ENCODE measurements around the gene WASL. TPM values are rescaled to one million over a fixed set of nuclear protein-coding genes. Genes with fewer than 3 reads are reported as not detected.

The WASL gene
- total RNA-seq, 1 experiment from 2014 or later: 34.4 TPM

GRCh38 chr7:123637203-123637602 lies 111.6 kb downstream of the WASL start:
- Mint-ChIP-seq H3K9me3 (peaks cover 6% of the 10 kb centered on the region), H3K4me1 (peaks cover 14% of the 10 kb centered on the region), H3K27me3 (ENCODE audit: low read depth) (no peaks in the 10 kb centered on the region), H3K4me3 (no peak overlapping the region), H3K27ac (no peak overlapping the region), H3K36me3 (no peaks in the 10 kb centered on the region)
- POLR2A ChIA-PET: interaction anchor here (0.8 kb wide), 1 partner anchor 112 kb away, joined by 3 read pairs; the partner anchor contains the start of gene WASL
- CTCF ChIA-PET: interaction anchor here (0.6 to 3.6 kb wide), 16 partner anchors 9 to 234 kb away, joined by 3 to 38 read pairs (median 6); partner anchors contain the start of genes IQUB and WASL
- DNase-seq (ENCODE audit: low spot score): no peak
- TF ChIP-seq ZNF416 (CRISPR knock-in tag; IDR thresholded peaks at IDR 0.05) (no peak), CDX4 (CRISPR knock-in tag; IDR thresholded peaks at IDR 0.05; ENCODE audit: borderline replicate concordance) (no peak), ZMAT4 (CRISPR knock-in tag; IDR thresholded peaks at IDR 0.05) (no peak), ELF4 (CRISPR knock-in tag; IDR thresholded peaks at IDR 0.05; ENCODE audit: low read depth) (no peak), FOXJ3 (CRISPR knock-in tag; IDR thresholded peaks at IDR 0.05; ENCODE audit: borderline replicate concordance) (no peak), GTF2I (CRISPR knock-in tag; conservative IDR thresholded peaks at IDR 0.05) (no peak), ATF3 (CRISPR knock-in tag; conservative IDR thresholded peaks at IDR 0.05) (no peak), NR2C2 (CRISPR knock-in tag; IDR thresholded peaks at IDR 0.05) (no peak), FOXP4 (CRISPR knock-in tag; IDR thresholded peaks at IDR 0.05) (no peak), ZNF138 (CRISPR knock-in tag; conservative IDR thresholded peaks at IDR 0.05) (no peak), PRDM15 (CRISPR knock-in tag; IDR thresholded peaks at IDR 0.05) (no peak), JUN (CRISPR knock-in tag; IDR thresholded peaks at IDR 0.05) (no peak), GABPB1 (CRISPR knock-in tag; IDR thresholded peaks at IDR 0.05) (no peak)
- peak; percentile 81 for ATAC-seq

GRCh38 chr7:123635551-123636359 lies 113.0 kb downstream of the WASL start:
- H3K4me1 Mint-ChIP-seq: peaks cover 10% of the 10 kb centered on the region
- CTCF ChIA-PET: interaction anchor here (0.5 to 3.6 kb wide), 15 partner anchors 8 to 1222 kb away, joined by 3 to 38 read pairs (median 8); no protein-coding TSS in a partner anchor
- no peak overlapping the region for H3K27ac Mint-ChIP-seq
- H3K4me3 Mint-ChIP-seq: no peak overlapping the region
- H3K9me3 Mint-ChIP-seq: peaks cover 3% of the 10 kb centered on the region
- ATAC-seq: peak; percentile 76
- no peaks in the 10 kb centered on the region for H3K36me3 Mint-ChIP-seq
- no peak for DNase-seq (ENCODE audit: low spot score)
- no peaks in the 10 kb centered on the region for H3K27me3 Mint-ChIP-seq (ENCODE audit: low read depth)
- POLR2A ChIA-PET: interaction anchor here (0.7 kb wide), 1 partner anchor 491 kb away, joined by 4 read pairs; no protein-coding TSS in a partner anchor
- TF ChIP-seq NFATC4 (CRISPR knock-in tag; IDR thresholded peaks at IDR 0.05) (no peak), IRF1 (CRISPR knock-in tag; IDR thresholded peaks at IDR 0.05) (no peak), KAT7 (CRISPR knock-in tag; IDR thresholded peaks at IDR 0.05; ENCODE audit: borderline replicate concordance) (no peak), ATF6 (CRISPR knock-in tag; IDR thresholded peaks at IDR 0.05) (no peak), FOXP1 (CRISPR knock-in tag; IDR thresholded peaks at IDR 0.05; ENCODE audit: borderline replicate concordance) (no peak), GTF2I (CRISPR knock-in tag; conservative IDR thresholded peaks at IDR 0.05) (no peak), NFYB (CRISPR knock-in tag; conservative IDR thresholded peaks at IDR 0.05; ENCODE audit: low read depth) (no peak), HMGA2 (CRISPR knock-in tag; IDR thresholded peaks at IDR 0.05) (no peak), NFE2L1 (CRISPR knock-in tag; IDR thresholded peaks at IDR 0.05) (no peak), ZNF317 (CRISPR knock-in tag; IDR thresholded peaks at IDR 0.05; ENCODE audit: borderline replicate concordance, low read depth) (no peak), CREM (CRISPR knock-in tag; IDR thresholded peaks at IDR 0.05) (no peak), FOXJ3 (CRISPR knock-in tag; IDR thresholded peaks at IDR 0.05; ENCODE audit: borderline replicate concordance) (no peak)
